ENCODE results near the gene HACD2. TPM values are rescaled to one million over a fixed set of nuclear protein-coding genes. Genes with fewer than 3 reads are reported as not detected.

Gene HACD2, protein sequence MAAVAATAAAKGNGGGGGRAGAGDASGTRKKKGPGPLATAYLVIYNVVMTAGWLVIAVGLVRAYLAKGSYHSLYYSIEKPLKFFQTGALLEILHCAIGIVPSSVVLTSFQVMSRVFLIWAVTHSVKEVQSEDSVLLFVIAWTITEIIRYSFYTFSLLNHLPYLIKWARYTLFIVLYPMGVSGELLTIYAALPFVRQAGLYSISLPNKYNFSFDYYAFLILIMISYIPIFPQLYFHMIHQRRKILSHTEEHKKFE
- 25.0 TPM for polyA plus RNA-seq (2013, experiment 1 of 2)
- polyA plus RNA-seq (2013, experiment 2 of 2), result 21.8 TPM

- Histone ChIP-seq H3K27ac (ENCODE audit: low read depth, low read length, severe bottlenecking) (peak within 1 kb of the TSS; percentile 97), H3K36me3 (ENCODE audit: control insufficient read depth, insufficient read depth, low read length) (peaks cover 35% of the 10 kb centered on the region), H3K9me3 (ENCODE audit: control insufficient read depth, low read length) (peaks cover 19% of the 10 kb centered on the region), H3K4me3 (ENCODE audit: extremely low read depth, insufficient read depth, low read length, poor library complexity, severe bottlenecking) (peak within 1 kb of the TSS; percentile 85), H3K4me1 (ENCODE audit: control insufficient read depth, insufficient read depth, low read length, poor library complexity, severe bottlenecking) (peaks cover 9% of the 10 kb centered on the region)
- WGBS, 2 experiments (ENCODE audit: insufficient coverage in 2 of 2), result 0% methylated on average over 30 to 33 of the region's 54 CpGs
These were observed at the start of gene HACD2 for GRCh38 chr3:123584988-123585937. Gene HACD2, minus strand, starts transcription at chr3:123585053. Its CDS starts 26 bp downstream, at chr3:123585027.

DNA sequence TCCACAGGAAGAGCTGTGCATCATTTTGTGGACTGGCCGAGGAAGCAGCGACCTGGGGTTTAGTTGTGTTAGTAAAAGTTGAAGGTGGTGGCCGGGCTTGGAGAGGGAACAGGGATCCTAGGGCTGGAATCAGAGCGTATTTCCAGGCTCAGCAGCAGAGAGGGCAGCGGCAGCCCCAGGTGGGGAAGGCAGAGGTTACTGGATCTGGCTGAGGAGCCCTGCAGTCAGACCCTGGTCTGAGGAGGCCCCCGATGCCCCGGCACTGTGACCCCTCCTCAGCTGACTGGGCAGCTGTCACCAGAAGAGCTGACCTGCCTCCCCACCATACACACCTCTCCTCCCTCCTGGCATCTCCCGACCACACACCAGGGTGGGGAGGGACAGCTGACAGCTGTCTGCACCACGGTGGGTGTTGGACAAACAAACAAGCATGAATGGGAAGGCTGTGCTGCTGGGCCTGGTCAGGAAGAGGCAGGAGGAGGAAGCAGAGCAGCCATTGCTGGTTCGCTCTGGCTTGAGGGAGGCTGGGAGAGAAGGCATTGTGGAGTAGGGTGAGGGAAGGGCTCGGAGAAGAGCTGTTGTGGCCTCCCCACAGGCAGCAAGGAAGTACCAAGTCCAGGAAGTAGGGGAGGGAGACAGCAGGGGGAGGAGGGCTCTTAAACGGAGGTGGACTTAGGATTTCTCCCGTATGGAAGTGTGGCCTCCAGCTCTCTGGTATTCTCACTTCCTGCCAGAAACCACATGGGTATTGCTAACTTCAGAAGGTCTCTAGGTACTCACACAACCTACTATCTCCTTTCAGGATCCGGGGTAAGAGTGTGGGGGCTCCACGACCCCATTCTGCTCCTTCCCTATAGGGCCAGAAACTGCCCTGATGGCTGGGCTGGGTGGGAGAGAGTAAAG lies 49.5 kb upstream of the HACD2 start:
- H3K36me3 ChIP-seq (ENCODE audit: control insufficient read depth, insufficient read depth, low read length), result peaks cover 3% of the 10 kb centered on the region
- H3K9me3 ChIP-seq (ENCODE audit: control insufficient read depth, low read length), result no peaks in the 10 kb centered on the region
- WGBS, 2 experiments (ENCODE audit: insufficient coverage in 2 of 2), result 75 to 89% methylated on average over 9 to 13 of the region's 15 CpGs
- peak overlapping the region; percentile 47 for H3K27ac ChIP-seq (ENCODE audit: low read depth, low read length, severe bottlenecking)
- no peak overlapping the region for H3K4me3 ChIP-seq (ENCODE audit: extremely low read depth, insufficient read depth, low read length, poor library complexity, severe bottlenecking)
- peaks cover 21% of the 10 kb centered on the region for H3K4me1 ChIP-seq (ENCODE audit: control insufficient read depth, insufficient read depth, low read length, poor library complexity, severe bottlenecking)

GRCh38 chr3:123633530-123633929 lies 48.7 kb upstream of the HACD2 start:
- Histone ChIP-seq H3K27ac (ENCODE audit: low read depth, low read length, severe bottlenecking) (no peak overlapping the region), H3K9me3 (ENCODE audit: control insufficient read depth, low read length) (no peaks in the 10 kb centered on the region), H3K4me1 (ENCODE audit: control insufficient read depth, insufficient read depth, low read length, poor library complexity, severe bottlenecking) (peaks cover 21% of the 10 kb centered on the region), H3K36me3 (ENCODE audit: control insufficient read depth, insufficient read depth, low read length) (peaks cover 9% of the 10 kb centered on the region), H3K4me3 (ENCODE audit: extremely low read depth, insufficient read depth, low read length, poor library complexity, severe bottlenecking) (no peak overlapping the region)
- WGBS, 2 experiments (ENCODE audit: insufficient coverage in 2 of 2), result no CpG with 5 or more reads among the region's 2 CpGs

GRCh38 chr3:123632161-123632655 lies 47.4 kb upstream of the HACD2 start:
- peaks cover 21% of the 10 kb centered on the region for H3K4me1 ChIP-seq (ENCODE audit: control insufficient read depth, insufficient read depth, low read length, poor library complexity, severe bottlenecking)
- peak overlapping the region; percentile 16 for H3K27ac ChIP-seq (ENCODE audit: low read depth, low read length, severe bottlenecking)

GRCh38 chr3:123629747-123630047 lies 44.8 kb upstream of the HACD2 start:
- H3K36me3 ChIP-seq (ENCODE audit: control insufficient read depth, insufficient read depth, low read length), result peaks cover 28% of the 10 kb centered on the region
- H3K9me3 ChIP-seq (ENCODE audit: control insufficient read depth, low read length), result no peaks in the 10 kb centered on the region
- H3K4me3 ChIP-seq (ENCODE audit: extremely low read depth, insufficient read depth, low read length, poor library complexity, severe bottlenecking), result no peak overlapping the region
- H3K27ac ChIP-seq (ENCODE audit: low read depth, low read length, severe bottlenecking), result no peak overlapping the region
- peaks cover 9% of the 10 kb centered on the region for H3K4me1 ChIP-seq (ENCODE audit: control insufficient read depth, insufficient read depth, low read length, poor library complexity, severe bottlenecking)
- 85 to 98% methylated on average over 4 of the region's 4 CpGs for whole genome bisulfite sequencing, 2 experiments (ENCODE audit: insufficient coverage in 2 of 2)

More at GRCh38 chr3:123632161-123632655, 47.4 kb upstream of the HACD2 start:
- H3K4me3 ChIP-seq (ENCODE audit: extremely low read depth, insufficient read depth, low read length, poor library complexity, severe bottlenecking), result no peak overlapping the region
- no peaks in the 10 kb centered on the region for H3K9me3 ChIP-seq (ENCODE audit: control insufficient read depth, low read length)
- H3K36me3 ChIP-seq (ENCODE audit: control insufficient read depth, insufficient read depth, low read length), result peaks cover 14% of the 10 kb centered on the region
- 45 to 47% methylated on average over 3 to 5 of the region's 6 CpGs for WGBS, 2 experiments (ENCODE audit: insufficient coverage in 2 of 2)

- WGBS, 2 experiments (ENCODE audit: insufficient coverage in 2 of 2), result 94 to 97% methylated on average over 16 to 17 of the region's 22 CpGs
- Histone ChIP-seq H3K4me1 (ENCODE audit: control insufficient read depth, insufficient read depth, low read length, poor library complexity, severe bottlenecking) (peaks cover 9% of the 10 kb centered on the region), H3K27ac (ENCODE audit: low read depth, low read length, severe bottlenecking) (no peak overlapping the region), H3K9me3 (ENCODE audit: control insufficient read depth, low read length) (no peaks in the 10 kb centered on the region), H3K4me3 (ENCODE audit: extremely low read depth, insufficient read depth, low read length, poor library complexity, severe bottlenecking) (no peak overlapping the region), H3K36me3 (ENCODE audit: control insufficient read depth, insufficient read depth, low read length) (peaks cover 30% of the 10 kb centered on the region)
These were observed 44.3 kb upstream of the HACD2 start for GRCh38 chr3:123628996-123629746.

DNA sequence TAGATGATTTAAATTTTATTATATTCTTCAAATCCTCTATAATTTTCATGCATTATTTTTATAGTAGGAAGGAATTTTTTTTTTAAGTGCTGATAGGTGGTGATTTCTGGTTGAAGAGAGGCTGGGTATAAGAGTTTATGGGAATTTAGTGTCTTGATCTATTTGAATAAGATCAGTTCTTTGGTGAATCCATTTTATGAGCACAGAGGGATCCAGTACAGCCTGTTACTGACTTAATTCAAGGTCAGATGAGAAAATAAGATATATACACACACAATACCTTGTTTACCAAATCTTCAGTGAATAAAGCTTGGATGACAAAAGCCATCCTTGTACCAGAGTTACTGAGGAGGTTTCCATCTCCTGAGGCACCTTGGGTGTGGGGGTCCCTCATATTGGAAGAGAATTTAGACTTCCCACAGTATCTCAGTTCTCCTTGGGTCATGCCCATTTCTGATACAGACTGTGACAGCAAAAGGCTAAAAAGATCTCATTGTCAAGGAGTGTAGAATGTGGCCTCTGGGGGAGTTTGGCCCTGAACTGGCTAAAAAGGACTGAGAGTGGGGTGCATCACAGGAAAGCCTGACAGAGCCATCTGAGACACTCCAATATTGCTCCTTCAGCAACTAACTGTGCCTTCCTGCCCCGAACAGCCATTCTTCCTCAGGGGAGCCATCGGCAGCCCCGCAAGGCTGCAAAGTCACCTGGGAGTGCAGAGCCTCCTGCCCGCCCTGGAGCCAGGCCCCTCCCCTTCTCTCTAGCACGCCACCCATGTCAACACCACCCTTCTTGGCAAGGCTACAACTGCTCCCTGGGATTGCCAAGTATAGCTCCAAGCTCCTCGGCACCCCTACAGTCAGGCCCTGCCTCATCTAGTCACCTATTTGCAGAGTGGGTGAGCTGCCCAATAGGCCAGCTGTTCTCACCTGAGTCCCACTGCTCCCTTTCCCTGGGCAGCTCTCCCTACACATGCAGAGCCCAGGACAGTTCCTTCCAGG lies 43.1 kb upstream of the HACD2 start:
- H3K27ac ChIP-seq (ENCODE audit: low read depth, low read length, severe bottlenecking), result no peak overlapping the region
- H3K4me1 ChIP-seq (ENCODE audit: control insufficient read depth, insufficient read depth, low read length, poor library complexity, severe bottlenecking), result peaks cover 9% of the 10 kb centered on the region
- no peaks in the 10 kb centered on the region for H3K9me3 ChIP-seq (ENCODE audit: control insufficient read depth, low read length)
- no peak overlapping the region for H3K4me3 ChIP-seq (ENCODE audit: extremely low read depth, insufficient read depth, low read length, poor library complexity, severe bottlenecking)
- 92 to 94% methylated on average over 5 to 6 of the region's 6 CpGs for WGBS, 2 experiments (ENCODE audit: insufficient coverage in 2 of 2)
- H3K36me3 ChIP-seq (ENCODE audit: control insufficient read depth, insufficient read depth, low read length), result peaks cover 30% of the 10 kb centered on the region

DNA sequence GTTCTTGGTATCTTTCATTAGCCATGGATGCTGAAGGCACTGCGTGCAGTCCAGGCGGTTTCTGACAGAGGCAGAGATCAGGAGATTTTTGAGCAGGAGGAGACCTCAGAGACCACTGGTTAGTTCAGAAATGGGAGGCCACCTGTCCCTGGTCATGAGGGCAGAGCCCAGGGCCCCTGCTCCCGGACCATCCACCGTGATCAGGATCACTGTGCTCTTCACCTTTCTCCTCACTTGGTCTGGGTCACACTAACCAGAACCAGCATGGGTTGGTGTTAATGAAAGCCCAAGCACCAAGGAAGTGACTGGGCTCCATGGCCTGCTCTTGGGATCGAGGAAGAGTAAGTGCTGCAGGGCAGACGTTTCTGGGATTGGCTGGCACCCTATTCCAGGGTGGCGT lies 42.0 kb upstream of the HACD2 start:
- H3K27ac ChIP-seq (ENCODE audit: low read depth, low read length, severe bottlenecking), result no peak overlapping the region
- H3K36me3 ChIP-seq (ENCODE audit: control insufficient read depth, insufficient read depth, low read length), result peaks cover 34% of the 10 kb centered on the region
- 79 to 98% methylated on average over 4 to 5 of the region's 7 CpGs for WGBS, 2 experiments (ENCODE audit: insufficient coverage in 2 of 2)

DNA sequence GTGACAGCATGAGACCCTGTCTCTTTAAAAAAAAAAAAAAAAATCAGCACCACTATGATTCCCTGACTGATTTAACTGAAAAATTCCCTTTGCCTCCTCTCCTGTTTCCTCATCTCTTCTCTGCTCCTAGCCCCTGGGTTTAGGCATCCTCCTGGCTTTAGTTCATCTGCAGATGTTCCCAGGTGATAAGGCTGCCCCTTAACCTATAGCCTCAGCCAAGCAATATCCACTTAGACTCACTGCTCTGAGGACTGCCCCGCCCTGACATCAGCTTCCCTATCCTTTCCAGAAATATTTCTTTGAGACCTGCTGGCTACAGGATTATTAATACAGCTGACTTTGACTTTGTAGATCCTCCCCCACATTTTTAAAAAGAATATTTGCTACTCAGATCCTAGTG lies 39.4 kb upstream of the HACD2 start:
- Histone ChIP-seq H3K9me3 (ENCODE audit: control insufficient read depth, low read length) (no peaks in the 10 kb centered on the region), H3K36me3 (ENCODE audit: control insufficient read depth, insufficient read depth, low read length) (peaks cover 32% of the 10 kb centered on the region), H3K4me1 (ENCODE audit: control insufficient read depth, insufficient read depth, low read length, poor library complexity, severe bottlenecking) (no peaks in the 10 kb centered on the region), H3K27ac (ENCODE audit: low read depth, low read length, severe bottlenecking) (no peak overlapping the region), H3K4me3 (ENCODE audit: extremely low read depth, insufficient read depth, low read length, poor library complexity, severe bottlenecking) (no peak overlapping the region)
- WGBS, 2 experiments (ENCODE audit: insufficient coverage in 2 of 2), result 86 to 100% methylated on average over 1 of the region's 1 CpG

More for the DNA sequence above, 42.0 kb upstream of the HACD2 start:
- Histone ChIP-seq H3K9me3 (ENCODE audit: control insufficient read depth, low read length) (no peaks in the 10 kb centered on the region), H3K4me1 (ENCODE audit: control insufficient read depth, insufficient read depth, low read length, poor library complexity, severe bottlenecking) (no peaks in the 10 kb centered on the region), H3K4me3 (ENCODE audit: extremely low read depth, insufficient read depth, low read length, poor library complexity, severe bottlenecking) (no peak overlapping the region)
